EH (cell line): ENCODE results near the gene TJAP1.

Experiments used
- DNase-seq: peaks from one replicate; pipeline ENCODE4 v3.0.0-alpha.2; 2015; ENCODE audit warnings: low read depth

Gene TJAP1, protein sequence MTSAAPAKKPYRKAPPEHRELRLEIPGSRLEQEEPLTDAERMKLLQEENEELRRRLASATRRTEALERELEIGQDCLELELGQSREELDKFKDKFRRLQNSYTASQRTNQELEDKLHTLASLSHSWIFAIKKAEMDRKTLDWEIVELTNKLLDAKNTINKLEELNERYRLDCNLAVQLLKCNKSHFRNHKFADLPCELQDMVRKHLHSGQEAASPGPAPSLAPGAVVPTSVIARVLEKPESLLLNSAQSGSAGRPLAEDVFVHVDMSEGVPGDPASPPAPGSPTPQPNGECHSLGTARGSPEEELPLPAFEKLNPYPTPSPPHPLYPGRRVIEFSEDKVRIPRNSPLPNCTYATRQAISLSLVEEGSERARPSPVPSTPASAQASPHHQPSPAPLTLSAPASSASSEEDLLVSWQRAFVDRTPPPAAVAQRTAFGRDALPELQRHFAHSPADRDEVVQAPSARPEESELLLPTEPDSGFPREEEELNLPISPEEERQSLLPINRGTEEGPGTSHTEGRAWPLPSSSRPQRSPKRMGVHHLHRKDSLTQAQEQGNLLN

DNA sequence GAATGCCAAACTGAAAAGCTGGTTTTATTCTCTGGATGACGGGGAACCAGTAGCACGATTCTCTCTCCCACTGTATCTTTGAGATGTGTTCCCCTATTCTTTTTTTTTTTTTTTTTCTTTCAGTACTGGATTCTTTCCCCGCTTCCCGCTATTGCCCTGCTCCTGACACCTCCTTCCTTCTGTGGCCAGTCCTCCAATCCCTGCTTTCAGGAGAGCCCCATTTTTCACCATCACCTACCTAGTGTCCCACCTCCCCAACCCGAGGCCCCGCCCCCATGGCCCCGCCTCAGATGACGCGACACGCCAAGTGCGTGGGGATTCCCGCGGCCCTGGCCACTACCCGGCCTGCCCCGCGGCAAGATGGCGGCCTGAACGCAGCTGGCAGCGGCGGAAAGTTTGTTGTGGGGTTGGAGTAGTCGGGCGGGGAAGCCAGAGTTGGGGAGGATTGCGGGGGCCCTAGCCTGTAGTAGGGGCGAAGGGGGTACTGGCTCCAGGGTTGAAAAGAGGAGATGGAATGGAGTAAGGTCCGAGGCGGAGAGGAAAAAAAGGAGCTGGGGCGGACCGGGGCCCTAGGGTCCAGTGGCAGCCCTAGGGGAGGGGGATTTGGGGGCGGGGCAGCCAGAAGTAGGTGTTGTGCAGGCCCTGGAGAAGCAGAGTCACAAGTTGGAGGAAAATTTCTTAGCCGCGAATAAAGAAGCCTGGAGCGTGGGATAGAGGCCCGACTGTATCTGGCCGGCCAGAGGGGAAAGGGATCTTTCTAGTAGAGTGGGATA, at the start of gene TJAP1:
TJAP1 (plus strand) TSS at position 336 of the 773 bp plus-strand sequence. CDS start 21,432 bp downstream, outside the sequence.
- peak; percentile 83 for DNase-seq

DNA sequence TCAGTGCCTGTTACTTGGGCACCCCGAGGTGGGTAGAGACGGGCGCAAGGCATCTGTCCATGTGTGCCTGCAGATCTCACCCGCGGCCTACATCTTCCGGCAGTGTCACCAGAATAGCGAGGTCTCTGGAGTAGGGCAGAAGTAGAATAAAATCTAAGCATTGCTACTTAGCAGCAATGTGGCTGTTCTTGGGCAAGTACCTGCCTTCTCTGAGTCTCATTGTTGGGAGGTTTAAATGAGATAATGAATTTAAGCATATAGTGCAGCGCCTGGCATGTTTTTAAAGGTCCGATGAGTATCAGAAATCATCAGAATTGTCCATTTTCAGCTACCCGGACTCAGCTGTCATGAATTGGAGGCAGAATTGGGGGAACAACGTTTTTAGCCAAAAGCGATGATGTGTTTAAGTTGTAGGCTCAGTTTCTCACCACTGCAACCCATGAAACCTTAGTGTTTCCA, 49.2 kb upstream of the TJAP1 start:
- DNase-seq: no peak

DNA sequence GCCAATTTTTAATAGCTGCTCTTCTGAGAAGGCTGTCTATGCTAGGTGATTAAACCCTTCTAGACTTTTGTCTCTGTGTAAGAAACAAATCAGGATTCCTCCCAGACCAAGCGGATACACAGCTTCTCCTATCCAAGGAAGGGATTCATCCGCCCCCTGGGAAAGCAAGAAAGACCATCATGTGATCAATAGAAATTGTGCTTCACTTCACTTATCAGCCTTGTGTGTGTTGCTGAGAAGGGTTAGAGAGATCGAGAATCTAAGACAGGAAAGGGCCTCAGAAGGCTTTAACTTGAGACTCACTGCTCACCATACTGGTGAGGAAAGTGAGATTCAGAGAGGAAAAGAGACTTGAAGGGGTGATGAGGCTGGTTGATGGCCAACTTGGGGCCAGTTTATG, 48.5 kb upstream of the TJAP1 start:
- no peak for DNase-seq

DNA sequence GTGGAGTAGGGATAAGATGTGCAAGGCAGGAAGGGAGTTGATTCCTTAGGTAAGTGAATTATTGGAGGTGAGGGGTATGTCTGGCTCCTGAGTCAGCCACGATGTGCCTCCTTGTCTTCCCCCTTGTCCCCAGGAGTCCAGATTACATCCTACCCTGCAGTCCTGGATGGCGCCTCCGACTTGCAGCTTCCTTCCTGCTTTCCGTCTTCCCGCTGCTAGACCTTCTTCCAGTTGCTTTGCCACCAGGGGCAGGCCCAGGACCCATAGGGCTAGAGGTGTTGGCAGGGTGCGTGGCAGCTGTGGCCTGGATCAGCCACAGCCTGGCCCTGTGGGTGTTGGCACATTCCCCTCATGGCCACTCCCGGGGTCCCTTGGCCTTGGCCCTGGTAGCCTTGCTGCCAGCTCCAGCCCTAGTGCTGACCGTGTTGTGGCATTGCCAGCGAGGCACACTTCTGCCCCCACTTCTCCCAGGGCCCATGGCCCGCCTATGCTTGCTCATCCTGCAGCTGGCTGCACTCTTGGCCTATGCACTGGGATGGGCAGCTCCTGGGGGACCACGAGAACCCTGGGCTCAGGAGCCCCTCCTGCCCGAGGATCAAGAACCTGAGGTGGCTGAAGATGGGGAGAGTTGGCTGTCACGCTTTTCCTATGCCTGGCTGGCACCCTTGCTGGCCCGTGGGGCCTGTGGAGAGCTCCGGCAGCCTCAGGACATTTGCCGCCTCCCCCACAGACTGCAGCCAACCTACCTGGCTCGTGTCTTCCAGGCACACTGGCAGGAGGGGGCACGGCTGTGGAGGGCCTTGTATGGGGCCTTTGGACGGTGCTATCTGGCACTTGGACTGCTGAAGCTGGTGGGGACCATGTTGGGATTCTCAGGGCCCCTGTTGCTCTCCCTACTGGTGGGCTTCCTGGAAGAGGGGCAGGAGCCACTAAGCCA, 45.1 kb upstream of the TJAP1 start:
- no peak for DNase-seq

DNA sequence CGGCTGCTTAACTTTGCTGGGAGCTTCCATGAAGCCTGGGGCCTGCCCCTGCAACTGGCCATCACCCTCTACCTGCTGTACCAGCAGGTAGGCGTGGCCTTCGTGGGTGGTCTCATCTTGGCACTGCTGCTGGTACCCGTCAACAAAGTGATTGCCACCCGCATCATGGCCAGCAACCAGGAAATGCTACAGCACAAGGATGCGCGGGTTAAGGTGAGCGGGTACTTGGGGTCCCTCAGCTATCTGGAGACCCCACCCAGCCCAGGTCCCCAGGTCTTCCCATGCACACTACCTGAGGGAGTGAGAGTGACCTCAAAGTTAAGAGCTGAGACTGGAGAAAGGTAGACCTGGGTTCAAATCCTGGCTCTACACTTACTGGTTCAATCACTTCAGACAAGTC, 44.2 kb upstream of the TJAP1 start:
- no peak for DNase-seq

DNA sequence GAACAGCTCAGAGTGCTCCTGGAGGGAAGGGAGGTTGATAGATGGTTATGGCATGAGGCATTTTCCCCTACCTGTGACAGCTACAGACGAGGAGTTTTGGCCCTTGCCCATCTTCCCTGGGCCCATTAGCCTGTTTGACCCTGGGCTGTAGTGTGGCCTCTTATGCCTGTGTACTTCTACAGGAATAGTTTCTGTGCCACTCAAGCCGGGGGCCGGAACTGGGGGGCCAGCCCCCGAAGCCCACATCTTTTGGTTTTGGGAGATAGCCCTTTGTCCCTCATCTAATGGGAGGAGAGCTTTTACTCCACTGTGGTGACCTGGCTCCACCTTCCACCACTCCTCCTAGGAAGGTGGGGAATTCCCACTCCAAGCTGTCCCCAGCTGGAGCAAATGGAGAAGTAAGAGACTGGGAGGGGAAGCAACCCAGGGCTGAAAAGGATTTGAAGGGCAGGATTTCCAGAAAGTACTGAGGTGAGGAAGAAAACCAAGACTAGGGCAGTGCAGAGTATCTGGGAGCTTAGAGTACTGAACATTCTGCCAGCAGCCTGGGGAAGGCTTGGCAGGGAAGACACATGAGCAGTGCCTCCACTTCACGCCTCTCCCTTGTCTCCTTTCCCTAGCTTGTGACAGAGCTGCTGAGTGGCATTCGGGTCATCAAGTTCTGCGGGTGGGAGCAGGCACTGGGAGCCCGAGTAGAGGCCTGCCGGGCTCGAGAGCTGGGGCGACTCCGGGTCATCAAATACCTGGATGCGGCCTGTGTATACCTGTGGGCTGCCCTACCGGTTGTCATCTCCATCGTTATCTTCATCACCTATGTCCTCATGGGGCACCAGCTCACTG, 43.1 kb upstream of the TJAP1 start:
- DNase-seq: no peak

DNA sequence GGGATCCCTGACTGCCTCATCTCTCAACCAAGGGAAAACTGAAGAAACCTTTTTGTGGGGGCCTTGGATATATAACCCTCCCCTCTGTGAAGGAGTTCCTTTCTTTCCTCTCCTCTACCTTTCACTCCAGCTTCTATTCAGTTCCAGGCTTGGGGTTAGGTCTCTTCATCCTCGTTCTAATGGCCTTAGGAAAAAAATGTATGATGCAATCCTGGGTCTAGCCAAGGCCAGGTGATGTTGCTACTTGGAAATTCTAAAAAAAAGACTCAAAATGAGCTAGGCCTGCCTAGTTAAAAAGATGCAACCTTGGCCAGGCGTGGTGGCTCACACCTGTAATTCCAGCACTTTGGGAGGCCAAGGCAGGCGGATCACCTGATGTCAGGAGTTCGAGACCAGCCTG, 42.4 kb upstream of the TJAP1 start:
- no peak for DNase-seq

DNA sequence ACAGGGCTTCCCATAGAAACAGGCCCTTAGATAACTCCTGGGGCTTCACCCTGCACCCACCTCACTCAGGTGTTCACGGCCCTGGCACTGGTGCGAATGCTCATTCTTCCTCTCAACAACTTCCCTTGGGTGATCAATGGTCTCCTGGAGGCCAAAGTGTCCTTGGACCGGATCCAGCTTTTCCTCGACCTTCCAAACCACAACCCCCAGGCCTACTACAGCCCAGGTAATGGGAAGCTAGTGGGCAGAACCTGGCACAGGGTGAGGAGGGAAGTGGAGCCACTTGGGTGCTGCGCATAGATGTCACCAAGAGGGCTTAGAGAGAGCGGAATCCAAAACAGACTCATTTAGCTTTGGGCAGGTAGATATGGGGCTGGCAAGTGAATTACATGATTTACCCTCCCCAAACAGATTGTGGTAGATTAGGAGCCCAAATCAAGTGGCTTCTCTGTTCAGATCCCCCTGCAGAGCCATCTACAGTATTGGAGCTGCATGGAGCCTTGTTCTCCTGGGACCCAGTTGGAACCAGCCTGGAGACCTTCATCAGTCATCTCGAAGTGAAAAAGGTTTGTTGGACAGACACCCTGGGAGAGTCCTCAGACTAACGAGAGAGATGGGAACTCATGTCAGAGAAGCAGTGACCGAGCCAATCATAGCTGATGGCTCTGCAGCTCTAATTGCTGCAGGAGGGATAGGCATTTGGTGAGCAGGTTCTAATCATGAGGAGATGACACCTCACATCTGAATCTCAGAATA, 41.5 kb upstream of the TJAP1 start:
- DNase-seq: no peak

DNA sequence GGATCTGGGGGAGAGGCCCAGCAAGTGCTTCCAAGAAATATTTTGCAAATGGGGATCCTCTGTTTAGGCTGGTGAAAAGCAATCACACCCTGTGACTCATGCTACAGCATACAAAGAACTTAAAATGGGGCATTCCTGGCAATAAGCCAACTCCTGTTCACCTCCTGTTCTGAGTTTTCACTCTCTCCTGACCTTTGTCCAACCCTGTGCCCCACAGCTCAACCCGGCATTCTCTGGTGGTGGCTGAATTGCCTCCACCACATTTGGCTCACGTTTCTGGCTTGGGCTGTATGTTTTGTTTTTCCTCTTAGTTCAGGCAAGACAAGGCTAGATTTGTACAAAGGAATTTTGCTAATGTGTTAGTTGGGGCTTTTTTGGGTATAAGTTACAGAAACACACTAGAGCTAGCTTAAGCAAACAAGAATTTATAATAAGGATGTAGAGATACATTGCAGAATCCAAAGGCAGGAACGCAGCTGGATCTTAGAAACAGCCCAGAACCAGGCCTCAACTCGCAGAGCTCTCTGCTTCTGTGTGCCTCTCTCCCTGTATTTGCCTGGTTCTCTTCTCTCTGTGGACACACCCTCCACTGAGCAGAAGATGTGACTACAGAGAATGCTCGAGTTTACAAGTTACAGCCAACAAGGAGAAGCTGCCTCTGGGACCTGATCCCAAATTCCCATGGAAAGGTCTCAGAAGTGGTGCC, 40.6 kb upstream of the TJAP1 start:
- DNase-seq: peak; percentile 86

DNA sequence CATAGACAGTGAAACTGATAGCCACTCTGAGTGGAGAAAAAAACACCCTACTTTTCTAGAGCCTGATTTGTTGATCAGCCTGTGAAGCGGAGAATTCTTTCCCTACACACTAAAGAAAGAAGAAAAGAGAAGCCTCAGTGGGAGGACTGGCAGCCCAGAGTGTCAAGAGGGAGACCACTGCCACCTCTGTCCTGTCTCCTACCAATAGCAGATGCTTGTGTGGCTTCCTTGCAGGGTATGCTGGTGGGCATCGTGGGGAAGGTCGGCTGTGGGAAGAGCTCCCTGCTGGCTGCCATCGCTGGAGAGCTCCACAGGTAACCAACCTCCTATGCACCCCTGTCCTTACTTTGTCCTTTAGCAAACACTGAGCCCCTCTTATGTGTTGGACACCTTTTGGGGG, 39.7 kb upstream of the TJAP1 start:
- no peak for DNase-seq

DNA sequence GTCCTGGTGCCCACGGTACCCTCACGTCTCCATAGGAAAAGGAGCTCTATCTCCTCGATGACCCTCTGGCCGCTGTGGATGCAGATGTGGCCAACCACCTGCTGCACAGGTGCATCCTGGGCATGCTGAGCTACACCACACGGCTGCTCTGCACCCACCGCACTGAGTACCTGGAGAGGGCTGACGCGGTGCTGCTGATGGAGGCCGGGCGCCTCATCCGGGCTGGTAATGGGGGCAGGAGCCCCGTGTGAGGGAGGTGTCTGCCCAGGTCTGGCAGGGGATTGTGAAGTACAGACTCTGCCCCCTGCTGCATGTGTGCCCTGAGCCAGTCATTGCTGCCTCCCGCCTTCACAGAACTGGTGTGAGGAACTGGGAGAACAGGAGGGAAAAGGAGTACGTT, 34.4 kb upstream of the TJAP1 start:
- no peak for DNase-seq

DNA sequence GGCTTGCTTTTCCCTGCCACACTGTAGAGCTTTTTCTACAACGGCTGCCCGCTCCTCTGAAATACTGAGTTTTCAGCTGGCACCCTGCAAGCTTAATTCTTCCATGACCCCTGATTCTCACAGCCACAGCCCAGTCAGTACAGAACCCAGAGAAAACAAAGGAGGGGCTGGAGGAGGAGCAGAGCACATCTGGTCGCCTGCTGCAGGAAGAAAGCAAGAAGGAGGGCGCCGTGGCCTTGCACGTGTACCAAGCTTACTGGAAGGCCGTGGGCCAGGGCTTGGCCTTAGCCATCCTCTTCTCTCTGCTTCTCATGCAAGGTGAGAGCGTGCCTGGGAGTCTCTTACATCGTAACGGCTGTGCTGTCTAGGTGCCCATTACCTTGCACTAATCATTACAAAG, 33.3 kb upstream of the TJAP1 start:
- no peak for DNase-seq

DNA sequence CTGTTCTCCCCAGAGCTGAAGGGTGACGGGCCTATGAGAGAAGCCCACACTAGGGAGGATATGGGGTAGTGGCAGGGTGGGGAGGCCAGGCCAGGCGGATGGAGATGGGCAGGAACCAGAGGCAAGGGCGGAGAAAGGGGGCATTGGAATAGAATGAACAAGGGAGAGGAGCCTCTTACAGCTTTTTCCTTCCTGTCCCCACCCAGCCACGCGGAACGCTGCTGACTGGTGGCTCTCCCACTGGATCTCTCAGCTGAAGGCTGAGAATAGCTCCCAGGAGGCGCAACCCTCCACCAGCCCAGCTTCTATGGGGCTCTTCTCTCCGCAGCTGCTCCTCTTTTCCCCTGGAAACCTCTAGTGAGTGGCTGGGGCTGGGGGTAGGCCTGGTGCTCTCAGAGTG, 32.8 kb upstream of the TJAP1 start:
- no peak for DNase-seq

DNA sequence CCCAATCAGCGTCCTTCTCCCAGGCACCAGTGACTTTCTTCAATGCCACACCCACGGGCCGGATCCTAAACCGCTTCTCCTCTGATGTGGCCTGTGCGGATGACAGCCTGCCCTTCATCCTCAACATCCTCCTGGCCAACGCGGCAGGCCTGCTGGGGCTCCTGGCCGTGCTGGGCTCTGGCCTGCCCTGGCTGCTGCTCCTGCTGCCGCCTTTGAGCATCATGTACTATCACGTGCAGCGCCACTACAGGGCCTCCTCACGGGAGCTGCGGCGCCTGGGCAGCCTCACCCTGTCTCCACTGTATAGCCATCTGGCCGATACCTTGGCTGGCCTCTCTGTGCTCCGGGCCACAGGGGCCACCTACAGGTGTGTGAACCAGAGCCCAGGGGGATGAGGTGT, 31.8 kb upstream of the TJAP1 start:
- no peak for DNase-seq

DNA sequence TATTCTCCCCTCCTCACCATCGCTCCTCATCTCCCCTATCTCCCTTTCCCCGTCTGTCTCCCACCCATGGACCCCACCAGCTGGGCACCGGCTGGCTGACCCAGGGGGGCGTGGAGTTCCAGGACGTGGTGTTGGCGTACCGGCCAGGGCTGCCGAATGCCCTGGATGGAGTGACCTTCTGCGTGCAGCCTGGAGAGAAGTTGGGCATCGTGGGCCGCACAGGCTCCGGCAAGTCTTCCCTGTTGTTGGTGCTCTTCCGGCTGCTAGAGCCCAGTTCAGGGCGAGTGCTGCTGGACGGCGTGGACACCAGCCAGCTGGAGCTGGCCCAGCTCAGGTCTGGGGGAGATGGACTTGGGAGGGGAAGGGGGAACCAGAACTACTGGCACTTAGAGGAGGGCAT, 29.8 kb upstream of the TJAP1 start:
- no peak for DNase-seq

DNA sequence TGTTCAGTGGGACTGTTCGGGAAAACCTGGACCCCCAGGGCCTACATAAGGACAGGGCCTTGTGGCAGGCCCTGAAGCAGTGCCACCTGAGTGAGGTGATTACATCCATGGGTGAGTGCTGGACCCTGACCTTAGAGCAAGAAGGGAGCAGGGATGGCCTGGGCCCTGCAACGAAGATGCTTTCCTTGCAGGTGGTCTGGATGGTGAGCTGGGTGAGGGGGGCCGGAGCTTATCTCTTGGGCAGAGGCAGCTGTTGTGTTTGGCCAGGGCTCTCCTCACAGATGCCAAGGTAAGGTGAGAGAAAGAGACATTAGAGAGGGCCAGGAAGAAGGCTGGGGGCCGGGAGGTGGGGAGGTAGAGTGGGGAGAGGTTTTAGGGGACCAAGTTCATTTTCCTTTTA, 28.5 kb upstream of the TJAP1 start:
- DNase-seq: no peak

DNA sequence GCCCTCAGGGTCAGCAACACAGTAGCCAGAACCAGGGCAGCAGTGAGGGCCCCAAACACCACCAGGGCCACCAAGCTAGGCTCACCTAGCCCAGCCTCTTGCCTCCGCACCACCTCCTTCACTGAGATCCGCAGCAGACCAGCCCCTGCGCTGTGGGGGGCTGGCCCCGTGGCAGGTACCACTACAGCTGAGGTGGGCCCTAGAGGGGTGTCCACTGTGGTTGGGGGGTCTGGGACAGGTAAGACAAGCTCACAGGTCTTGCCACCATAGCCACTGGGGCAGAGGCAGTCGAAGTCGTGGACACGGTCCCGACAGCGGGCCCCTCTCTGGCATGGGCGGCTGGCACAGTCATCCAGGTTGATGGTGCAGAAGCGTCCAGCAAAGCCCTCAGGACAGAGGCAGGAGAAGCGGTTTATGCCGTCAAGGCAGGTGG, 26.7 kb upstream of the TJAP1 start:
- no peak for DNase-seq

DNA sequence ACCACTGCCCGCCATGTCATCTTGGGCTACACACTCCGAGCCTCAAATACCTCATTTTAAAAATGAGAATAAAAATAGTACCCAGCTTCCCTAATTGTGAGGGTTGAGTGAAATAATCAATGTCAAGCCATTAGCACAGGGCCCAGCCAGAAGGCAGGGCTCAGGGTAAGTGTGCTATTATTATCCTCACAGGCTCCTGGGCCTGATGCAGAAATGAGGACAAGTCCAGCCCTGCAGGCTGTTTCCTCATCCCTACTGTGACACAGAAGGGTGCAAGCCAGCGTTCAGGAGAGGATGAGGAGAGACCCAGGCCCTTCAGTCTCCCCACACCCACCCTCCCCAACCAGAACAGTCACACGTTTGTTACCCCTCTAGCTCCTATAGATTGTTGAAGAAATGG, 26.0 kb upstream of the TJAP1 start:
- no peak for DNase-seq

DNA sequence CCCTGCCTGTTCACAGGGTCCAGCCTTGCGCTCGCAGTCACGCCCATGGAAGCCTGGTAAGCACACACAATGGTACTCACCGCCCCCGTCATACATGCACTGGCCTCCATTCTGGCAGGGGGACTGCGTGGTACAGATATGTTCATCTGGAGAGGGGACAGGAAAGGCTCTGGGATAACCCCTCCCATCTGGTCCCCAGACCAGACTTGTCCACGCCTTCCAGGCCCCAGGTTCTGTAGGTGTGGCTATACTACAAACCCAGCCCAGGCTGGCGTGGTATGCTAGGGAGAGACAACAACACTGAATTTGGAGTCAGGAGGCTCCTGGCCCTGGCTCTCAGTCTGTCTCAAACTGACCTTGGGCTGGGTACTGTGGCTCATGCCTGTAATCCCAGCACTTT, 25.4 kb upstream of the TJAP1 start:
- no peak for DNase-seq

DNA sequence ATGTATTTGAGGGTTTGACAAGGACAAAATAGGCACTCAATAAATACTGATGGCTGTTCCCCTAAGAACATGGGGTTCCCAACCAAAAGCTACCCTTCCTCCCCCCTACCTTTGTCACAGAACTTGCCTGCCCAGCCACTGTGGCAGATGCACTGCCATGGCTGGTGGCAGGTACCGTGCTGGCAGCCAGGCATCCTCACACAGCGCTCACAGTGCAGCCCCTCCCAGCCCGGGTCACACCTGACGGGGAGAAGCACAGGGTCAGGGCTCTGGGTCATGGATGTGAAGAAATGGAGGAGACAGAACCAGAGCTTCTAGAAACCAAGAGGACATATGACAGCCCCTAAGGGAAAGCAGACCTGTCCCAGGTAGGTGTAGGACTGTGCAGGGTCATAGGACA, 24.5 kb upstream of the TJAP1 start:
- DNase-seq: no peak
